ACC112 (cell line): ENCODE data around the gene TSPAN6.

Experiments
- H2AFZ ChIP-seq: fragments of 200-600 bp; sonication (generic); one replicate; pipeline ENCODE4 v1.6.0; 2017; ENCODE audit warnings: antibody characterized with exemption, low read length; ENCODE audit not compliant: unreplicated experiment
- H3K27ac ChIP-seq: fragments of 200-600 bp; sonication (generic); 2 replicates; pipeline ENCODE4 v1.5.1; 2014; ENCODE audit warnings: low read depth, mild to moderate bottlenecking, antibody characterized with exemption, low read length, moderate library complexity
- H3K27me3 ChIP-seq: fragments of 200-600 bp; sonication (generic); 2 replicates; pipeline ENCODE4 v1.6.1; 2014; ENCODE audit warnings: mild to moderate bottlenecking, antibody characterized with exemption, low read length, moderate library complexity, mixed read lengths; ENCODE audit not compliant: insufficient read depth
- H3K36me3 ChIP-seq: fragments of 200-600 bp; sonication (generic); 2 replicates; pipeline ENCODE4 v1.6.1; 2016; ENCODE audit warnings: mild to moderate bottlenecking, antibody characterized with exemption, low read length, moderate library complexity, mixed read lengths; ENCODE audit not compliant: insufficient read depth
- H3K4me1 ChIP-seq: fragments of 200-600 bp; sonication (generic); one replicate; pipeline ENCODE4 v1.6.1; 2016; ENCODE audit warnings: low read length, mixed read lengths; ENCODE audit not compliant: insufficient read depth, unreplicated experiment, control insufficient read depth
- H3K4me3 ChIP-seq: fragments of 200-600 bp; sonication (generic); 2 replicates; pipeline ENCODE4 v1.5.1; 2014; ENCODE audit warnings: mild to moderate bottlenecking, low read depth, low read length
- H3K79me2 ChIP-seq: fragments of 200-600 bp; sonication (generic); one replicate; pipeline ENCODE4 v1.6.0; 2016; ENCODE audit warnings: low read length; ENCODE audit not compliant: control insufficient read depth, unreplicated experiment, insufficient read depth

TSPAN6 gene

DNA sequence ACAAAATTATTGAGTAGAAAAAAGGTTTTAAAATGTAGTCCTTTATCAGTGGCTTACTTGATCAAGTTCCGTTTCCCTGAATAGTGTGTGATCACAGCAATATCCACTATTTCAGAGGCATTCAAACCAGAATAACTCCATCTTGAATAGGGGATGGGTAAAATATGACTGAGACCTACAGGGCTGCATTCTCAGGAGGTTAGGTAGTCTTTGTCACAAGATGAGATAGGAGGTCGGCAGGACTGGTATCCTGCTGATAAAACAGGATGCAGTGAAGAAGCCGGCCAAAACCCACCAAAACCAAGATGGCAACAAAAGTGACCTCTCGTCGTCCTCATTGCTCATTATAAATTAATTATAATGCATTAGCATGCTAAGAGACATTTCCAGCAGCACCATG is 24.7 kb downstream of the TSPAN6 start:
- Histone ChIP-seq H3K4me1 (no peaks in the 10 kb centered on the region), H3K36me3 (no peaks in the 10 kb centered on the region), H3K4me3 (no peak overlapping the region), H3K27me3 (no peaks in the 10 kb centered on the region), H2AFZ (no peak overlapping the region), H3K79me2 (no peaks in the 10 kb centered on the region), H3K27ac (no peak overlapping the region)

DNA sequence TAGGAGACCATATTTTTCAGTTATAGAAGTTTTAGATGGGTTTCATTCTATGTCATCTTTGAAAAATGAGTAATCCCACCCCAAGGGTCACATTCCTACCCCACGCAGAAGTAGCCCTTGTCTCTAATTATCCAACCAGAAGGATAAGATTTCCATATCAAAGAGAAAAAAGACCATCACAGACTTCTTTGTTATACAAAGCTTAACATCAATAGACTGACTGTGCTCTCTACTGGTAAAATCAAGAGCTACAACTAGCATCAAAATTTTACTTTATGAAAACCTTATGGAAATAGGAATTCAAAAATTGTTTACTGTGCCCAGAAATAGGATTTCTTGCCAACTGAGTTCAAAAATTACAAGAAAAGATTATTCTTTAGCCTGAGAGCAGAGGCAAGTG is 27.0 kb downstream of the TSPAN6 start:
- Histone ChIP-seq H3K27me3 (no peaks in the 10 kb centered on the region), H3K27ac (no peak overlapping the region), H3K4me3 (no peak overlapping the region), H3K79me2 (no peaks in the 10 kb centered on the region), H2AFZ (no peak overlapping the region), H3K36me3 (no peaks in the 10 kb centered on the region), H3K4me1 (no peaks in the 10 kb centered on the region)

DNA sequence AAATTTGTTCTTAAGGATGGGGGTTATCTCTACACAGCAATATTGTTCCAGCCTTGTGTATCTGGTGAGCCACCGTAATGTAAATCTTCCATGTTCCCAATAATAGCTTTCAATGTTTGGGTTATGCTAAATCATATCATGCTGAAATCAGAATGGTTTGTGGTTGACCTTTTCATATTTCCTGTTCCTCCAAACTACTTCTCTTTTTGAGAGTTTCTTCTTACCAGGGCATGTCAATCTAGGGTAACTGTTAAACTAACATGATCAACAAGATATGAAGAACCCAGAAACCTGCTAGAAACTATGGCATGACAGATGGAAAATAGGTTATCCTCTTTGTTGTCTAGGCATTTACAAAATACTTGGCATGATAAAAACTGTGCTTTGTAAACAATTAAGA is 29.9 kb downstream of the TSPAN6 start:
- no peak overlapping the region for H2AFZ ChIP-seq
- H3K79me2 ChIP-seq, result no peaks in the 10 kb centered on the region
- no peaks in the 10 kb centered on the region for H3K4me1 ChIP-seq
- H3K36me3 ChIP-seq, result no peaks in the 10 kb centered on the region
- H3K27me3 ChIP-seq, result no peaks in the 10 kb centered on the region
- no peak overlapping the region for H3K4me3 ChIP-seq
- no peak overlapping the region for H3K27ac ChIP-seq

DNA sequence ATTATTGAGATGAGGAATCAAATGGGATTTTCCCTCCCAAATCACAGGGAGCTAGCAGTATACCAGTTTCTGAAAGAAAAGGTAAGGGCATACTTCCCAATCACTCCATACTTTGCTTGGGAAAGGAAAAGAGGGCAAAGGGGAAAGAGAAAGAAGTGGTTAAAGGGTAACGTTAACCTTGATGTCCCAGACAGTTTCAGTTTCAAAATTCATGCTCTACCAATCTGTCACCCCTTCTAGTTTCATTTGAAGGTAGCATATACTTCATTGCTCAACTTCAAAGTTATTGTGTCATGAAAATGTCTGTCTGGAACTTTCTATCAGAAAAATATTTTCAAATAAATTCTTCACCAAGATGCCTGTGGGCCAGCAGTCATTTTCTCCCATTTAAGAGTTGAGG is 35.8 kb downstream of the TSPAN6 start:
- H3K27me3 ChIP-seq, result 0 out of 2 replicates have a peak, but pooled peaks cover 6% of the 10 kb centered on the region

GRCh38 chrX:100600340-100600739 is 36.3 kb downstream of the TSPAN6 start:
- H3K36me3 ChIP-seq, result no peaks in the 10 kb centered on the region
- H3K4me1 ChIP-seq, result no peaks in the 10 kb centered on the region
- H3K27me3 ChIP-seq, result 0 out of 2 replicates have a peak, but pooled peaks cover 6% of the 10 kb centered on the region
- H3K4me3 ChIP-seq, result peak overlapping the region; percentile 44; the same call in 1 of the 2 replicates
- no peaks in the 10 kb centered on the region for H3K79me2 ChIP-seq
- H2AFZ ChIP-seq, result no peak overlapping the region
- H3K27ac ChIP-seq, result no peak overlapping the region

More for the DNA sequence above, 35.8 kb downstream of the TSPAN6 start:
- no peak overlapping the region for H2AFZ ChIP-seq
- H3K79me2 ChIP-seq, result no peaks in the 10 kb centered on the region
- peak overlapping the region; percentile 44; the same call in 1 of the 2 replicates for H3K4me3 ChIP-seq
- no peaks in the 10 kb centered on the region for H3K4me1 ChIP-seq
- H3K36me3 ChIP-seq, result no peaks in the 10 kb centered on the region
- H3K27ac ChIP-seq, result no peak overlapping the region

DNA sequence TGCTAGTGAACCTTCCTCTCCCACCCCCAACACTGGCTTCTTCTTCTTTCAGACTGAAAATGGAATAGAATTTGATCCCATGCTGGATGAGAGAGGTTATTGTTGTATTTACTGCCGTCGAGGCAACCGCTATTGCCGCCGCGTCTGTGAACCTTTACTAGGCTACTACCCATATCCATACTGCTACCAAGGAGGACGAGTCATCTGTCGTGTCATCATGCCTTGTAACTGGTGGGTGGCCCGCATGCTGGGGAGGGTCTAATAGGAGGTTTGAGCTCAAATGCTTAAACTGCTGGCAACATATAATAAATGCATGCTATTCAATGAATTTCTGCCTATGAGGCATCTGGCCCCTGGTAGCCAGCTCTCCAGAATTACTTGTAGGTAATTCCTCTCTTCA is 37.1 kb downstream of the TSPAN6 start:
- H2AFZ ChIP-seq, result no peak overlapping the region

DNA sequence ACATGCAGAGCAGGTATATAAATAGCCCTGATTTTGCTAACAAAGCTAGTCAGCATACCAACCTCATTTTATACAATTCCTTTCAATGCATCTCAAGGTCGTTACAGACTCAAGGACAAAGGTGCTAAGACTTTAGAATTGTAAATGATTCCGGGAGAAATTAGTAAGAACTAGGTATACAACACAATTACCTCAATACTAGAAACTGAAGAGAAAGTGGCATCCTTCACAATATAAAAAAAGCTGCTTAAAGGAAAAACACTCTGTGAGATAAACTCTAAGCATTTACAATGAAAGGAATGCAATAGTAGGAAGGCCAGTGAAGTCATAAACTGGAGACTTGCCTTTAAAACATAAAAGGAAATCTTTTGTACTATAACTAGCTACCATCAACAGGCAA is 40.0 kb downstream of the TSPAN6 start:
- no peak overlapping the region for H3K27ac ChIP-seq
- H3K36me3 ChIP-seq, result no peaks in the 10 kb centered on the region
- no peak overlapping the region for H2AFZ ChIP-seq
- no peak overlapping the region for H3K4me3 ChIP-seq
- H3K4me1 ChIP-seq, result no peaks in the 10 kb centered on the region
- no peaks in the 10 kb centered on the region for H3K79me2 ChIP-seq
- 0 out of 2 replicates have a peak, but pooled peaks cover 6% of the 10 kb centered on the region for H3K27me3 ChIP-seq

More for the DNA sequence above, 37.1 kb downstream of the TSPAN6 start:
- Histone ChIP-seq H3K79me2 (no peaks in the 10 kb centered on the region), H3K27ac (no peak overlapping the region), H3K4me3 (no peak overlapping the region), H3K27me3 (0 out of 2 replicates have a peak, but pooled peaks cover 6% of the 10 kb centered on the region), H3K36me3 (no peaks in the 10 kb centered on the region), H3K4me1 (no peaks in the 10 kb centered on the region)

DNA sequence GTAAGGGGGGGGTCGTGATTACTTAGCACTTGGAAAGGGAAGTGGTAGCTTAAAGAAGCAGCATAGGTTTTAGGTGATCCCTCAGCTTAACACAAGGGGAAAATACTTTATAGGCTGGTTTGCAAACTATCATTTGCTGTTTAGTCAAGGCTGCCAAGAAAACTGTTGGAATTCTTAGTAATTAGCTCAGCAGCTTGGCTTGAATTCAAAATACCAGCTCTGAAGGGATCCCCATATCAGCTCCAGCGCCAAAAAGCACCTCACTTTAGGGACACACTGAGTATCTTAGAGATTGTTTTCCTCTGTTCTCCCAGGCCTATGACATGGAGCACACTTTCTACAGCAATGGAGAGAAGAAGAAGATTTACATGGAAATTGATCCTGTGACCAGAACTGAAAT is 43.0 kb downstream of the TSPAN6 start:
- Histone ChIP-seq H3K79me2 (no peaks in the 10 kb centered on the region), H3K36me3 (no peaks in the 10 kb centered on the region), H3K27ac (no peak overlapping the region), H2AFZ (no peak overlapping the region), H3K4me1 (no peaks in the 10 kb centered on the region), H3K4me3 (no peak overlapping the region), H3K27me3 (peaks cover 12% of the 10 kb centered on the region; the same call in 1 of the 2 replicates)

- no peak overlapping the region for H2AFZ ChIP-seq
- no peak overlapping the region for H3K4me3 ChIP-seq
- H3K27me3 ChIP-seq, result peaks cover 17% of the 10 kb centered on the region; the same call in 1 of the 2 replicates
- no peak overlapping the region for H3K27ac ChIP-seq
- H3K79me2 ChIP-seq, result no peaks in the 10 kb centered on the region
- no peaks in the 10 kb centered on the region for H3K36me3 ChIP-seq
- H3K4me1 ChIP-seq, result no peaks in the 10 kb centered on the region
These were observed 43.5 kb downstream of the TSPAN6 start for GRCh38 chrX:100593126-100593525.

DNA sequence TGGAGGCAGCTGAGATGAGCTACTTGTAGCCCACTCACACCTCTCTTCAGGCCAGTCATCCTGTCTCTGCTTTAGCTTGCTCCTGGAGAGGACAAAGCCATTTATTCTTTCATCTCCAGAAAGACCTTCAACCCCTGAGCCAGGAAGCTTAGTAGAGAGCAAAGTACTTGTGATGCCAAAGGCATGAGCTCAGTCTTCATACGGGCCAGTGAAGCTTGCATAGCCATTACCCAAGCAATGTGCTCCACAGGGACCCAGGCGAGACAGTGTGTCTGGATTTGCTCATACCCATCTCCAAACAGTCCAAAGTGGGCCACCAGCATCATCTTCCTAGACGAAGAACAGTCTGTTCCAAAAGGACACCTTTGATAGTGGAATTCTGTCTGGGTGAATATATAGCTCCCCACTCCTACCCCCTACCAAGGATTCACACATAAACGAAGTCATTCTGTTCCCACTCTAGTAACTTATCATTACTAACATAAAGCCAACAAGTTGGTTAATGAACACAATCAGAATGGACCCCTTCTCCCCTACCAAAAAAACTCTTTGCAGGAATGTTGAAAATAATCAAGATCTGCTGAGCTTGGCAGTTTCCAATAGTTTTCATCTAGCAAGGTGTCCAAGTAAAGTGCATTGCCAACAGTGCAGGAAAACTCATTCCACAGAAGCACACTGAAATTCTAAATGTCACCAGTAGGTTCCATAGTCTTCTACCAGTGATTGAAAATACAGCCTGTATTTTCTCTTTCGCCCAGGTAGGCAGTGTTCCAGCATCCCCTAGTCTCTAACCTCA is 45.2 kb downstream of the TSPAN6 start:
- Histone ChIP-seq H3K27ac (no peak overlapping the region), H3K4me3 (no peak overlapping the region), H3K79me2 (no peaks in the 10 kb centered on the region), H3K27me3 (peaks cover 22% of the 10 kb centered on the region), H3K4me1 (no peaks in the 10 kb centered on the region), H2AFZ (no peak overlapping the region), H3K36me3 (no peaks in the 10 kb centered on the region)

- no peaks in the 10 kb centered on the region for H3K79me2 ChIP-seq
- no peak overlapping the region for H3K4me3 ChIP-seq
- H3K4me1 ChIP-seq, result no peaks in the 10 kb centered on the region
- H3K36me3 ChIP-seq, result no peaks in the 10 kb centered on the region
- no peak overlapping the region for H2AFZ ChIP-seq
- H3K27me3 ChIP-seq, result peaks cover 45% of the 10 kb centered on the region
- no peak overlapping the region for H3K27ac ChIP-seq
These were observed 48.7 kb downstream of the TSPAN6 start for GRCh38 chrX:100587861-100588260.
